HUES64 (cell line): ENCODE results near the gene PEX16.

ENCODE experiments used
- H3K27ac ChIP-seq: 2 replicates; pipeline ENCODE4 v1.7.0; 2013; ENCODE audit warnings: low read depth, low read length, inconsistent platforms
- H3K27me3 ChIP-seq: 2 replicates; pipeline ENCODE4 v1.6.1; 2013; ENCODE audit warnings: mild to moderate bottlenecking, low read length; ENCODE audit not compliant: insufficient read depth
- H3K36me3 ChIP-seq: 2 replicates; pipeline ENCODE4 v1.6.1; 2013; ENCODE audit warnings: mild to moderate bottlenecking, low read length; ENCODE audit not compliant: insufficient read depth
- H3K4me1 ChIP-seq: 2 replicates; pipeline ENCODE4 v1.6.1; 2013; ENCODE audit warnings: mild to moderate bottlenecking, low read length, moderate library complexity; ENCODE audit not compliant: insufficient read depth
- H3K4me3 ChIP-seq: 2 replicates; pipeline ENCODE4 v1.5.1; 2013; ENCODE audit warnings: mild to moderate bottlenecking, low read length, moderate library complexity
- H3K9ac ChIP-seq: 2 replicates; pipeline ENCODE4 v1.6.1; 2013; ENCODE audit warnings: mild to moderate bottlenecking, low read depth, low read length
- H3K9me3 ChIP-seq: 2 replicates; pipeline ENCODE4 v1.6.1; 2013; ENCODE audit warnings: low read depth, low read length; ENCODE audit not compliant: insufficient read depth
- WGBS: fragments of 150-250, 120-280 bp; methylation state at CpG from one replicate; pipeline ENCODE4 v1.1.7; 2013; ENCODE audit warnings: missing lambda C conversion rate; 5-methylcytosine and 5-hydroxymethylcytosine counted together

PEX16 gene

DNA sequence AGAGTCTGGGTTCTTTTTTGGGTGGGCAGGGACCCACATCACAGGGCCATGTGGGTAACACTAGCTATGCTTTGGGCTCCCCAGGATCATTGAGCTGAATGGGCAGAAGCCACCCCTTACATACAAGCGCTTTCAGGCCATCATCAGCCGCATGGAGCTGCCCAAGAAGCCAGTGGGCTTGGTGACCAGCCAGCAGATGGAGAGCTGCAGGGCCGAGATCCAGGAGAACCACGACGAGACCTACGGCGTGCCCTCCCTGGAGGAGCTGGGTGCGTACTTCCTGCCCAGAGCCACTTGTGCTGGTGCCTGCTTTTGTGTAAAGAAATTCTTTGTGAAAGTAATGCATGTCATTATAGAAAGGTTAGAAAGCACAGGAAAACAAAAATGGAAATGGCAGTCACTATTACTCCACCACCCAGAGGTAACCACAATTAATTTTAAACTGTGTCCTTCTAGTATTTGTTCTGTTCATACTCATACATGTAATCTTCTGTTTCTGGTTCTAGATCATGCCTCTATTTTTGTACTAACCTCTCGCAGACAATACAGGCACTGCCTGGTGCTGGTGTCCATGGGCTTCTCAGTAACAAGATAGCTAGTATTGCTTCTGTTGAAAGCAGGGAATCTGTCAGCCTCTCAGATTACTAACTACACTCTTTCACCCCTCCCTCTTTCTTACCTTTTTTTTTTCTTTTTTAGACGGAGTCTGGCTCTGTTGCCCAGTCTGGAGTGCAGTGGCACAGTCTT is 56.7 kb downstream of the PEX16 start:
- Histone ChIP-seq H3K9me3 (no peaks in the 10 kb centered on the region), H3K36me3 (peaks cover 47% of the 10 kb centered on the region), H3K27ac (no peak overlapping the region), H3K4me1 (peaks cover 9% of the 10 kb centered on the region; the same call in 1 of the 2 replicates), H3K4me3 (no peak overlapping the region), H3K27me3 (no peaks in the 10 kb centered on the region), H3K9ac (no peak overlapping the region)
- 93% methylated on average over 10 of the region's 10 CpGs for WGBS

DNA sequence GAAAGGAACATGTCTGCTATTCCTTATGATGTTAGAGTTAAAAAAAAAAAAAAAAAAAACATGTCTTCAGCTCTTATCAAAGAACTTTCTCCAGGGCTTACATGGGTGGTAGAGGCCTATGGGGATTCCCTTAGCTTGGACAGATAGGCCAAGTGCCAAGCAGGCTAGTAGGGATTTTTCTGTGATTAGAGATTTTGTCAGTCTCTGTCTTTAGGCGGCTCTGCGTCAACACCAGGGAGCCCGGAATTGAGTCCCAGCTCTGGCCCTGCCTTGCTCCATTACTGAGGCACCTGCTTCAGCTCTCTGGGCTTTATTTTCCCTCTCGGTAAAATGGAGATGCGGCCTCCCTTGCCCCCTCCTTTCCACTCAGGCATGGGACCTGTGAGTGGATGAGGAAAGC is 57.3 kb downstream of the PEX16 start:
- Histone ChIP-seq H3K9ac (no peak overlapping the region), H3K9me3 (no peaks in the 10 kb centered on the region), H3K4me3 (no peak overlapping the region), H3K36me3 (peaks cover 47% of the 10 kb centered on the region), H3K27me3 (no peaks in the 10 kb centered on the region), H3K4me1 (peaks cover 10% of the 10 kb centered on the region; the same call in 1 of the 2 replicates), H3K27ac (no peak overlapping the region)
- 97% methylated on average over 5 of the region's 5 CpGs for WGBS
